Thyroid gland (tissue), 4 donors: ENCODE measurements around the gene EFCC1. TPM values are rescaled to one million over a fixed set of nuclear protein-coding genes. Genes with fewer than 3 reads are reported as not detected.

Experiments used
- DNase-seq, 2 donors: peaks; one replicate each; pipeline ENCODE4 v3.0.0-alpha.2; 2019
- H3K27ac ChIP-seq, 3 donors: fragments of 200-600 bp; sonication (generic); 1 replicate in 2 of 3; 2 replicates in 1 of 3; pipeline ENCODE4 v1.5.1; 2016 to 2019; ENCODE audit warnings: mild to moderate bottlenecking in 1 of 3, moderate library complexity in 1 of 3
- H3K27me3 ChIP-seq: fragments of 200-600 bp; sonication (generic); one replicate; pipeline ENCODE4 v1.5.1; 2019
- H3K36me3 ChIP-seq, 2 donors: fragments of 200-600 bp; sonication (generic); one replicate each; pipeline ENCODE4 v1.5.1; 2016 to 2019
- H3K4me1 ChIP-seq, 2 donors: fragments of 200-600 bp; sonication (generic); one replicate each; pipeline ENCODE4 v1.5.1; 2017 to 2019
- H3K4me3 ChIP-seq, 3 donors: fragments of 200-600 bp; sonication (generic); replicated peaks in 1 of 3; 1 replicate in 2 of 3; 2 replicates in 1 of 3; pipeline ENCODE4 v1.5.1; 2016; ENCODE audit warnings: mild to moderate bottlenecking in 1 of 3
- H3K9me3 ChIP-seq: fragments of 200-600 bp; sonication (generic); one replicate; pipeline ENCODE4 v1.5.1; 2017
- CTCF ChIP-seq, 6 experiments: fragments of 200-600 bp in 3 of 6; fragments of 450-650 bp in 3 of 6; sonication (generic) in 3 of 6; IDR thresholded peaks; one replicate each; pipeline ENCODE4 v1.5.1; 2016 to 2019; ENCODE audit warnings: antibody characterized with exemption in 6 of 6, mild to moderate bottlenecking in 2 of 6, inconsistent platforms in 1 of 6, moderate library complexity in 1 of 6
- POLR2A ChIP-seq, 2 donors: fragments of 450-650 bp; IDR thresholded peaks; one replicate each; pipeline ENCODE4 v1.6.1; 2017; ENCODE audit warnings: antibody characterized with exemption in 2 of 2, mild to moderate bottlenecking in 2 of 2, moderate library complexity in 1 of 2
- WGBS, 2 donors: methylation state at CpG; one replicate each; pipeline ENCODE4 v1.1.5; 2017; 5-methylcytosine and 5-hydroxymethylcytosine counted together
- intact Hi-C: fragments of 100-400 bp; cut with DNase I; formaldehyde crosslinking; loops from one replicate; pipeline ENCODE4 v1.15.1; 2023
- total RNA-seq, 4 donors: library from RNA; depleted of rRNA; stranded (reverse); fragments of >200 nt; gene quantifications; one replicate each; pipeline ENCODE4 v1.2.3, GENCODE V29; 2016

Gene EFCC1
- 10 to 100 TPM in 2 of 4 donors, 1 to 10 TPM in 2; 3.6 to 16.8 (median 9.9) TPM for total RNA-seq

DNA sequence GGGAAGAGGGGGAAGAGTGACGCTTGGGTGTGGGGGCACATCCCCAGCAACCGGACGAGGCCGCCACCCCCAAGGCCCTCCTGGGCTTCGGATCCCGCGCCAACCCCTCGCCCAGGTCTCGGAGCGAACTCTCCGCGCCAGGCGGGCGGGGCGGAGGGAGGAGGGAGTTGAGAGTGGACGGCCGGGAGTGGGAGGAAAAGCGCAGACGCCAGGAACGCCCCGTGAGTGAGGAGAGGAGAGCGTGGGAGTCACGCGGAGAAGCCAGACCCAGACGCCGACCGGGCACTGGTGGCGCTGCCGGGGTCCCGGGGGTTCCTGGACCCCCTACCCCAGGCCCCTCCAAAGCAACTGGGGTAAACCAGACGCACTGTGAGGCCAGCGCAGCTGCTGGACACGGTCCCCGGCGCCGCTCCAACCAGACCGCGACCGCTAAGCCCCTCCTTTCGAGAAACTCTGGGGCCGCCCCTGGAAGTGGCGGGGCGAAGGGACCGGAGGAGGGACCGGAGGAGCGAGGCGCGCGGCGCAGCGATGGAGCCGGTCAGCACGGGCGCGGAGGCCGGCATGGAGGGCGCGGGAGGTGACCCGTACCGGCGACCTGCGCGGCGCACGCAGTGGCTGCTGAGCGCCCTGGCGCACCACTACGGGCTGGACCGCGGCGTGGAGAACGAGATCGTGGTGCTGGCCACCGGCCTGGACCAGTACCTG lies at the start of gene EFCC1:
EFCC1 (plus strand) TSS at position 204 of the 705 bp plus-strand sequence; CDS start at position 529, 325 bp downstream.
- peak; percentile 57 to 61 for DNase-seq
- Histone ChIP-seq H3K4me1 (peaks cover 16 to 41% of the 10 kb centered on the region in 2 donors), H3K36me3 (no peaks in the 10 kb centered on the region), H3K27ac (peak within 1 kb of the TSS in 2 of 3 donors; percentile 60 to 85), H3K4me3 (peak within 1 kb of the TSS; percentile 14 to 42 (median 35)), H3K9me3 (no peaks in the 10 kb centered on the region), H3K27me3 (no peaks in the 10 kb centered on the region)
- WGBS, 2 donors = 1% methylated on average over 19 to 25 of the region's 74 CpGs
- intact Hi-C loops = no loop called here
- TF ChIP-seq POLR2A (IDR thresholded peaks at IDR 0.05) (peak in 1 of 2 donors; percentile 54), CTCF (IDR thresholded peaks at IDR 0.05) (no peak)

DNA sequence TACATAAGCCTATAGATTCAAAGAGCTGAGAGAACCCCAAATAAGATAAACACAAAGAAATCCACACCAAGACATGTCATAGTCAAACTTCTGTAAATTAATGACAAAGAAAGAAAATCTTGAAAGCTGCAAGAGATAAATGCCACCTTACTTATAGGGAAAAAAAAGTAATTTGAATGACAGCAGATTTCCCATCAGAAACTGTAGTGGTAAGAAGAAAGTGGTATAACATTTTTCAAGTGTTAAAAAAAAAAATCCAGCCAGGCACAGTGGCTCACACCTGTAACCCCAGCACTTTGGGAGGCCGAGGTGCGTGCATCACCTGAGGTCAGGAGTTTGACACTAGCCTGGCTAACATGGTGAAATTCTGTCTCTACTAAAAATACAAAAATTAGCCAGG lies 44.7 kb upstream of the EFCC1 start:
- 98% methylated on average over 2 of the region's 2 CpGs for WGBS, 2 donors

DNA sequence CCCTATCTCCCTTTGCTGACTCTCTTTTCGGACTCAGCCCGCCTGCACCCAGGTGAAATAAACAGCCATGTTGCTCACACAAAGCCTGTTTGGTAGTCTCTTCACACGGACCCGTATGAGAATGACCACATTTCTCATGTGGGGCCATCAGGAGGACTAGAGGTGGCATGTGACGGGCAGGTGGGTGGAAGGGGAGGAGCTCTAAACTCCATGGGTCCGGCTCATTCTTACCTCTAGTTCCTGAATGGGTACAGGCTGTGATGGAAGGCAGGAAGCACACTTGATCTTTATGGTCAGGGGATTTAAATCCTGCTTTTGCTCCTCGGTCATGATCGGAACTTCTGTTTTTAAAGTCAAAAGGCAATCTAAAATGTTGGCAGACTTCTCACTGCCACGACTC lies 35.8 kb upstream of the EFCC1 start:
- Histone ChIP-seq H3K4me3 (no peak overlapping the region), H3K27me3 (no peaks in the 10 kb centered on the region), H3K4me1 (peaks cover 0 to 3% of the 10 kb centered on the region in 2 donors), H3K27ac (no peak overlapping the region), H3K9me3 (no peaks in the 10 kb centered on the region), H3K36me3 (no peaks in the 10 kb centered on the region)
- TF ChIP-seq CTCF (IDR thresholded peaks at IDR 0.05) (no peak), POLR2A (IDR thresholded peaks at IDR 0.05) (no peak)
- no peak for DNase-seq
- 81 to 85% methylated on average over 9 of the region's 9 CpGs for WGBS, 2 donors
- intact Hi-C loops = no loop called here

More for the DNA sequence above, 44.7 kb upstream of the EFCC1 start:
- no peak for TF ChIP-seq POLR2A (IDR thresholded peaks at IDR 0.05)
- no peak for TF ChIP-seq CTCF (IDR thresholded peaks at IDR 0.05)
- Histone ChIP-seq H3K4me1 (no peaks in the 10 kb centered on the region), H3K36me3 (no peaks in the 10 kb centered on the region), H3K4me3 (no peak overlapping the region), H3K27me3 (no peaks in the 10 kb centered on the region), H3K9me3 (no peaks in the 10 kb centered on the region), H3K27ac (no peak overlapping the region)
- no peak for DNase-seq
- intact Hi-C loops = no loop called here

DNA sequence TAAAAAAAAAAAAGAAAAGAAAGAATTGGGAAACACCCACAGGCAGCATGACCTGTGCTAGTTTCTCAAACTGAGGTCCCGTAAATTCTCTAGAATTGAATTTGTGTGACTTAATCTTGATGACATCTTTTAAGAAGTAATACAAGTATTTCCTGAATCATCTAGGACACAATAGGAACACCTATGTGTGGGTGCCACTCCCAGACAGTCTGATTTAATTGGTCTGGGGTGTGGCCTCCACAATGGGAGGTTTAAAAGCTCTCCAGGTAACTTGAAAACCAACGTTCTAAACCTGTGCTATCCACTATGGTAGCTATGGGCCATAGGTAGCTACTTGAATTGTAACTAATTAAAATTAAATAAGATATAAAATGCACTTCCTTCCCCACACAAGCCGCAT lies 35.3 kb upstream of the EFCC1 start:
- intact Hi-C loops = no loop called here
- H3K36me3 ChIP-seq = no peaks in the 10 kb centered on the region
- TF ChIP-seq POLR2A (IDR thresholded peaks at IDR 0.05) (no peak), CTCF (IDR thresholded peaks at IDR 0.05) (no peak)
- no peaks in the 10 kb centered on the region for H3K27me3 ChIP-seq
- no peak for DNase-seq
- H3K4me3 ChIP-seq = no peak overlapping the region
- H3K4me1 ChIP-seq = peaks cover 0 to 7% of the 10 kb centered on the region in 2 donors
- H3K9me3 ChIP-seq = no peaks in the 10 kb centered on the region
- no peak overlapping the region for H3K27ac ChIP-seq
- 71 to 81% methylated on average over 3 of the region's 3 CpGs for WGBS, 2 donors

DNA sequence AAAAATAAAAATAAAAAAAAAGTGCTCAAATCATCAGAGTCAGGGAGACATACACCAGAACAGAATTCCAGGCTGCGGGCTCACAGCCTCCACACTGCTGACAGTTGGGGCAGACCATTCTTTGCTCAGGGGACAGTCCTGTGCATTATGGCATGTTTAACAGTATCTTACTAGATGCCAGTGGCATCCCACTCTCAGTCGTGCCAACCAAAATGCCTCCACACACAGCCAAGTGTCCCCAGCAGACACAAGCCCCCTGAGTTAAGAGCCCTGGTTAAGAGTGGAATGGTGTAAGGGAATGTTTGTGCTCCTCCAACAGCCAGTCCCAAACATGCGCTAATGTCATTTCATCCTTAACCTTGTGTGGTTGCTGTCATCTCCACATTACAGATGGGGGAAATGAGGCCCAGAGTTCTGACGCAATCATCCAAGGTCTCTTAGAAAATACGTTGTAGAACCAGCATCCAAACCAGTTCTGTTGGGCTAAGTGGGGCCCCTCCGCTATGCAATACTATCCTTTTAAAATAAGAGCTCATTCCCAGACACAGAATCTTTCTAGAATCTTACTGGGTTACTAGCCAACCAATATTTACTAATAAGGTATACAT lies 33.3 kb upstream of the EFCC1 start:
- DNase-seq = no peak
- H3K4me1 ChIP-seq = peaks cover 0 to 7% of the 10 kb centered on the region in 2 donors
- no peaks in the 10 kb centered on the region for H3K9me3 ChIP-seq
- intact Hi-C loops = no loop called here
- H3K27ac ChIP-seq = no peak overlapping the region
- H3K4me3 ChIP-seq = no peak overlapping the region
- H3K36me3 ChIP-seq = no peaks in the 10 kb centered on the region
- no peaks in the 10 kb centered on the region for H3K27me3 ChIP-seq
- TF ChIP-seq POLR2A (IDR thresholded peaks at IDR 0.05) = no peak
- TF ChIP-seq CTCF (IDR thresholded peaks at IDR 0.05) = no peak
- 74 to 84% methylated on average over 6 of the region's 6 CpGs for WGBS, 2 donors
